Heart right ventricle (tissue), 16 donors: ENCODE results near the gene RPL29. TPM values are rescaled to one million over a fixed set of nuclear protein-coding genes. Genes with fewer than 3 reads are reported as not detected.

ENCODE experiments used
- ATAC-seq, 8 donors: fragments of 200-7000 bp; cut with Tn5 transposase; one replicate each; pipeline ENCODE4 v1.9.1; 2020; ENCODE audit warnings: mild to moderate bottlenecking in 8 of 8, moderate library complexity in 8 of 8, moderate number of reproducible peaks in 1 of 8
- DNase-seq, 2 donors: peaks; one replicate each; pipeline ENCODE4 v3.0.0-alpha.2; 2020
- H3K27ac ChIP-seq, 10 donors: fragments of 200-600 bp; sonication (generic) in 2 of 10; one replicate each; pipeline versions ENCODE4 v1.5.0 to v1.8.0; 2020 to 2022; ENCODE audit warnings: mild to moderate bottlenecking in 3 of 10
- H3K27me3 ChIP-seq, 7 donors: fragments of 200-600 bp; one replicate each; pipeline ENCODE4 v1.8.0; 2021 to 2022; ENCODE audit warnings: mild to moderate bottlenecking in 2 of 7
- H3K36me3 ChIP-seq, 9 donors: fragments of 200-600 bp; sonication (generic) in 1 of 9; one replicate each; pipeline versions ENCODE4 v1.5.0 to v1.8.0; 2020 to 2022; ENCODE audit warnings: mild to moderate bottlenecking in 2 of 9
- H3K4me1 ChIP-seq, 9 donors: fragments of 200-600 bp; sonication (generic) in 1 of 9; one replicate each; pipeline versions ENCODE4 v1.5.0 to v1.8.0; 2020 to 2022; ENCODE audit warnings: mild to moderate bottlenecking in 4 of 9
- H3K4me3 ChIP-seq, 10 donors: fragments of 200-600 bp; sonication (generic) in 2 of 10; one replicate each; pipeline versions ENCODE4 v1.5.0 to v1.8.0; 2020 to 2022; ENCODE audit warnings: mild to moderate bottlenecking in 7 of 10, moderate library complexity in 2 of 10
- H3K9me3 ChIP-seq, 11 donors: fragments of 200-600 bp in 10 of 11; sonication (generic) in 2 of 11; one replicate each; pipeline versions ENCODE4 v1.5.0 to v1.8.0; 2013 to 2022; ENCODE audit warnings: mild to moderate bottlenecking in 2 of 11, control low read depth in 1 of 11, moderate library complexity in 1 of 11
- CTCF ChIP-seq, 9 donors: fragments of 200-600 bp; sonication (generic) in 2 of 9; IDR thresholded peaks; one replicate each; pipeline versions ENCODE4 v1.5.0 to v1.8.0; 2021 to 2022; ENCODE audit warnings: antibody characterized with exemption in 9 of 9, mild to moderate bottlenecking in 5 of 9, moderate library complexity in 1 of 9
- WGBS, 2 donors: extraction: QIAGEN DNeasy Blood & Tissue Kit; methylation state at CpG; one replicate each; pipeline ENCODE4 v1.1.7; 2013; ENCODE audit warnings: inconsistent platforms in 1 of 2; 5-methylcytosine and 5-hydroxymethylcytosine counted together
- intact Hi-C, 10 donors: fragments of 100-400 bp; cut with DNase I; formaldehyde crosslinking; loops; one replicate each; pipeline versions ENCODE4 v1.11.1 to v1.14.2; 2022
- polyA plus RNA-seq, 2 donors: library from polyadenylated mRNA; stranded (reverse); fragments of 200-250 nt; gene quantifications; one replicate each; pipeline ENCODE4 v1.2.3, GENCODE V29; 2013
- total RNA-seq, 10 donors: library from RNA; stranded (reverse); fragmentation: NEBNext Ultra II Directional in 3 of 10; extraction: Animal tissue kit (Norgen Biotek cat#: 25700) in 3 of 10; gene quantifications; one replicate each; pipeline versions ENCODE4 v1.2.1 to v1.2.4, GENCODE V29; 2021 to 2023
- donor health status: Arrhythmogenic right ventricular cardiomyopathy.
- donor health status: ischemic (EF 13 %, LVEDD 7.1; RV severe dilation, severe dysfunction).
- donor health status: healthy with polysubstance abuse.
- donor health status: DM: no; HTN: yes; CAD: no.
- donor health status: DM: no; HTN: no; CAD: no.
- donor health status: ischemic (EF 25% LVEDD 6.9; RV normal size, moderate dysfunction).
- donor health status: ischemic (EF 25% LVEDD 5.7; RV mildly dilated, moderate dysfunction).
- donor health status: healthy.
- donor health status: DM: yes; HTN: yes; CAD: no.
- donor health status: Ischemic cardiomyopathy.
- donor health status: ischemic (EF 35%, LVEDD 5.7; RV mildly dilated, moderate dysfunction).
- donor health status: nonischemic (EF 11% LVEDD 7.7; RV severe dilation, severe dysfunction).
- donor health status: DM: yes; HTN: yes; CAD: no.
- donor health status: PGD.
- donor health status: ischemic (EF 29% LVEDD 5.4; RV normal size, mild dysfunction).
- donor health status: nonischemic (EF 23%, LVEDD 6.1; RV moderate dilation, normal function).

RPL29 gene
- total and polyA plus RNA-seq, 12 donors: 505 to 1,915 (median 643) TPM

- no peak for TF ChIP-seq CTCF (IDR thresholded peaks at IDR 0.05)
- no peak overlapping the region for H3K27ac ChIP-seq
- no peaks in the 10 kb centered on the region for H3K36me3 ChIP-seq
- ATAC-seq (no peak), DNase-seq (peak in 1 of 2 donors; percentile 2)
- H3K9me3 ChIP-seq: no peaks in the 10 kb centered on the region
- whole genome bisulfite sequencing, 2 donors: 72 to 75% methylated on average over 6 of the region's 6 CpGs
- peaks cover 22 to 49% (median 40%) of the 10 kb centered on the region in 9 donors for H3K4me1 ChIP-seq
- no peaks in the 10 kb centered on the region for H3K27me3 ChIP-seq
- no peak overlapping the region for H3K4me3 ChIP-seq
- intact Hi-C loops: loop anchor here (1.0 to 10.0 kb wide), 9 partner anchors 50 to 340 kb away; no protein-coding TSS in a partner anchor
Measured at GRCh38 chr3:52002748-52003147, 7.1 kb upstream of the RPL29 start.

GRCh38 chr3:52001443-52001974 lies 5.8 kb upstream of the RPL29 start:
- DNase-seq (peak; percentile 76 to 80), ATAC-seq (peak; percentile 37 to 72 (median 62))
- TF ChIP-seq CTCF (IDR thresholded peaks at IDR 0.05): peak; percentile 76 to 96 (median 90)
- H3K4me3 ChIP-seq: no peak overlapping the region
- no peak overlapping the region for H3K27ac ChIP-seq
- no peaks in the 10 kb centered on the region for H3K36me3 ChIP-seq
- H3K27me3 ChIP-seq: no peaks in the 10 kb centered on the region
- 2 to 5% methylated on average over 18 of the region's 18 CpGs for WGBS, 2 donors
- peaks cover 22 to 36% (median 29%) of the 10 kb centered on the region in 9 donors for H3K4me1 ChIP-seq
- intact Hi-C loops: loop anchor here (1.0 to 10.0 kb wide), 9 partner anchors 51 to 341 kb away; no protein-coding TSS in a partner anchor
- no peaks in the 10 kb centered on the region for H3K9me3 ChIP-seq

GRCh38 chr3:51999846-52000245 lies 4.2 kb upstream of the RPL29 start:
- TF ChIP-seq CTCF (IDR thresholded peaks at IDR 0.05): no peak
- 80 to 83% methylated on average over 2 of the region's 2 CpGs for WGBS, 2 donors
- H3K4me3 ChIP-seq: no peak overlapping the region
- peaks cover 6 to 26% (median 16%) of the 10 kb centered on the region in 9 donors for H3K4me1 ChIP-seq
- no peak overlapping the region for H3K27ac ChIP-seq
- no peak for DNase-seq
- no peaks in the 10 kb centered on the region for H3K9me3 ChIP-seq
- peaks cover 0 to 2% (median 1%) of the 10 kb centered on the region in 9 donors for H3K36me3 ChIP-seq
- ATAC-seq: no peak
- intact Hi-C loops: loop anchor here (2.0 to 10.0 kb wide), 9 partner anchors 52 to 342 kb away; partner anchors contain the start of gene GLYCTK (in 1 of the 10)
- no peaks in the 10 kb centered on the region for H3K27me3 ChIP-seq

GRCh38 chr3:51998774-51999173 lies 3.1 kb upstream of the RPL29 start:
- 69 to 75% methylated on average over 7 of the region's 7 CpGs for WGBS, 2 donors
- TF ChIP-seq CTCF (IDR thresholded peaks at IDR 0.05): no peak
- Histone ChIP-seq H3K27me3 (no peaks in the 10 kb centered on the region), H3K4me3 (no peak overlapping the region), H3K4me1 (peaks cover 5 to 25% (median 19%) of the 10 kb centered on the region in 9 donors), H3K9me3 (no peaks in the 10 kb centered on the region), H3K36me3 (peaks cover 0 to 13% (median 12%) of the 10 kb centered on the region in 9 donors), H3K27ac (no peak overlapping the region)
- DNase-seq: no peak
- intact Hi-C loops: loop anchor here in 1 of 10 donors (10.0 kb wide), 1 partner anchor 286 kb away; the partner anchor contains the start of gene GLYCTK
- ATAC-seq: no peak
